HepG2 (cell line): ENCODE measurements around the gene CD58. TPM values are rescaled to one million over a fixed set of nuclear protein-coding genes. Genes with fewer than 3 reads are reported as not detected.

Experiments used
- CREM ChIP-seq, 2 experiments: sonication (generic) in 1 of 2; formaldehyde crosslinking in 1 of 2; IDR thresholded peaks; 2 replicates each; pipeline versions ENCODE4 v1.4.0 to v1.6.1; 2016 to 2020; ENCODE audit warnings: antibody characterized with exemption in 1 of 2, mild to moderate bottlenecking in 1 of 2, missing genetic modification reagents in 1 of 2
- ELF1 ChIP-seq: sonication (generic); formaldehyde crosslinking; IDR thresholded peaks from 2 replicates; pipeline ENCODE4 v1.4.0; 2020; ENCODE audit warnings: missing genetic modification reagents
- MBD4 ChIP-seq: IDR thresholded peaks from 2 replicates; pipeline ENCODE4 v1.6.1; 2012; ENCODE audit warnings: low read length, inconsistent platforms, borderline replicate concordance
- NFKB2 ChIP-seq: sonication (generic); formaldehyde crosslinking; IDR thresholded peaks from 2 replicates; pipeline ENCODE4 v1.4.0; 2020; ENCODE audit warnings: missing genetic modification reagents, borderline replicate concordance
- YY1 ChIP-seq: IDR thresholded peaks from 2 replicates; pipeline ENCODE4 v1.6.1; 2011; ENCODE audit warnings: low read length, low read depth, moderate library complexity, mild to moderate bottlenecking; ENCODE audit not compliant: insufficient read depth, insufficient replicate concordance
- ZBTB8A ChIP-seq: sonication (generic); formaldehyde crosslinking; IDR thresholded peaks from 2 replicates; pipeline ENCODE4 v1.4.0; 2020; ENCODE audit warnings: mild to moderate bottlenecking, low read depth, missing genetic modification reagents, borderline replicate concordance
- ZNF264 ChIP-seq: sonication (generic); formaldehyde crosslinking; IDR thresholded peaks from 2 replicates; pipeline ENCODE4 v1.4.0; 2020; ENCODE audit warnings: missing genetic modification reagents
- ZNF724P ChIP-seq: sonication (generic); formaldehyde crosslinking; IDR thresholded peaks from 2 replicates; pipeline ENCODE4 v1.8.0; 2022; ENCODE audit warnings: missing genetic modification reagents, borderline replicate concordance
- polyA plus RNA-seq, 8 experiments: library from polyadenylated mRNA; depleted of rRNA in 3 of 8; stranded (reverse) in 7 of 8; unstranded in 1 of 8; fragments of >200 nt; fragmentation: Illumina TruSeq in 4 of 8; extraction: Trizol in 4 of 8; gene quantifications; 2 replicates each; pipeline versions ENCODE4 v1.2.1 to v1.2.3, GENCODE V29; 2011 to 2016; ENCODE audit warnings: low read depth in 4 of 8, missing spikeins in 1 of 8, mixed read lengths in 1 of 8; ENCODE audit not compliant: insufficient read depth in 1 of 8
- total RNA-seq, 5 experiments: library from RNA; depleted of rRNA; stranded (reverse); fragments of >200 nt; fragmentation: Illumina TruSeq; extraction: Trizol; gene quantifications; 2 replicates each; pipeline ENCODE4 v1.2.3, GENCODE V29; 2016; ENCODE audit warnings: low read depth in 1 of 5
- TF ChIP-seq, protein P1 (sequence below): sonication (generic); formaldehyde crosslinking; conservative IDR thresholded peaks from 2 replicates; pipeline ENCODE4 v1.4.0; 2020; ENCODE audit warnings: mild to moderate bottlenecking, missing genetic modification reagents, moderate library complexity
- TF ChIP-seq, protein P2 (sequence below): sonication (generic); formaldehyde crosslinking; IDR thresholded peaks from 2 replicates; pipeline ENCODE4 v1.4.0; 2020; ENCODE audit warnings: missing genetic modification reagents
- TF ChIP-seq, protein P3 (sequence below): sonication (generic); formaldehyde crosslinking; IDR thresholded peaks from 2 replicates; pipeline ENCODE4 v1.8.0; 2022; ENCODE audit warnings: missing genetic modification reagents, mild to moderate bottlenecking, borderline replicate concordance
- TF ChIP-seq, protein P4 (sequence below), 2 experiments: sonication (generic) in 1 of 2; formaldehyde crosslinking in 1 of 2; IDR thresholded peaks; 2 replicates each; pipeline versions ENCODE4 v1.4.0 to v1.6.1; 2016 to 2020; ENCODE audit warnings: borderline replicate concordance in 1 of 2, low read depth in 1 of 2, mild to moderate bottlenecking in 1 of 2, missing genetic modification reagents in 1 of 2
- TF ChIP-seq, protein P5 (sequence below): sonication (generic); formaldehyde crosslinking; IDR thresholded peaks from 2 replicates; pipeline ENCODE4 v1.5.0; 2020; ENCODE audit warnings: missing genetic modification reagents
- TF ChIP-seq, protein P6 (sequence below): sonication (generic); formaldehyde crosslinking; conservative IDR thresholded peaks from 2 replicates; pipeline ENCODE4 v1.4.0; 2020; ENCODE audit warnings: missing genetic modification reagents

Gene CD58
- total and polyA plus RNA-seq, 2 of the 13 experiments (the other 11 are each of a cell fraction or from before 2014, with no cell fraction given), result 9.4 to 13.5 TPM

DNA sequence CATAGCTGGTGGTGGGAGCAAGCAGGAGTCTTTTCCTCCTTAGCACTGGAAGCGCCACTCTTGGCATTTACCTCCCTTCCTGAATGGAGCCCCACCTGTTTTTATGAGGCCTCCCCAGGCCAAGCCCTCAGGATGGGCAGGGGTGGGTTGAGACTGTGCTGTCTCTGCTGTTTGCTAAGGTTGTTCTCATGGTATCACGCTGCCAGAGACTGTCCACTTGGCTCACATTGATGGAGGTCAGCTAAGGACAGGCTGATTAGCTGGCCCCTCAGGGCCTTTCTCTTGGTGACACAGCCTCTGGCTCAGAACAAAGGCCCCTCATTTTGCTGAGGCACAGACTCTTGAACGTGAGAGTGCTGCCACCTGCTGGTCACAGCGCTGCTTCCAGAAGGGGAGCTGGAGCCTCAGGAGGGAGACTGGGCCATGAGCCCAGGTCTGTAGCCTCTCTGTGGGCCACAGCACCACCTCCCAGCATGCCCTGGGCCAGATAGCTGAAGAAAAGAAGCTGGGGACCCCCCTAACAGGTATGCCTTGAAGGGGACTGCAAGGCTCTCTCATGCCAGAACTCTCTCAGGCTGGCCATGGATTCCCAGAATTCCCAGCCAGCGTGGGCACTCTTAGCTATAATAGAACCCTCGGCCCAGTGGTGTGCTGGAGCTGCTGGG lies 85.6 kb downstream of the CD58 start (continued):
- TF ChIP-seq, protein P1, sequence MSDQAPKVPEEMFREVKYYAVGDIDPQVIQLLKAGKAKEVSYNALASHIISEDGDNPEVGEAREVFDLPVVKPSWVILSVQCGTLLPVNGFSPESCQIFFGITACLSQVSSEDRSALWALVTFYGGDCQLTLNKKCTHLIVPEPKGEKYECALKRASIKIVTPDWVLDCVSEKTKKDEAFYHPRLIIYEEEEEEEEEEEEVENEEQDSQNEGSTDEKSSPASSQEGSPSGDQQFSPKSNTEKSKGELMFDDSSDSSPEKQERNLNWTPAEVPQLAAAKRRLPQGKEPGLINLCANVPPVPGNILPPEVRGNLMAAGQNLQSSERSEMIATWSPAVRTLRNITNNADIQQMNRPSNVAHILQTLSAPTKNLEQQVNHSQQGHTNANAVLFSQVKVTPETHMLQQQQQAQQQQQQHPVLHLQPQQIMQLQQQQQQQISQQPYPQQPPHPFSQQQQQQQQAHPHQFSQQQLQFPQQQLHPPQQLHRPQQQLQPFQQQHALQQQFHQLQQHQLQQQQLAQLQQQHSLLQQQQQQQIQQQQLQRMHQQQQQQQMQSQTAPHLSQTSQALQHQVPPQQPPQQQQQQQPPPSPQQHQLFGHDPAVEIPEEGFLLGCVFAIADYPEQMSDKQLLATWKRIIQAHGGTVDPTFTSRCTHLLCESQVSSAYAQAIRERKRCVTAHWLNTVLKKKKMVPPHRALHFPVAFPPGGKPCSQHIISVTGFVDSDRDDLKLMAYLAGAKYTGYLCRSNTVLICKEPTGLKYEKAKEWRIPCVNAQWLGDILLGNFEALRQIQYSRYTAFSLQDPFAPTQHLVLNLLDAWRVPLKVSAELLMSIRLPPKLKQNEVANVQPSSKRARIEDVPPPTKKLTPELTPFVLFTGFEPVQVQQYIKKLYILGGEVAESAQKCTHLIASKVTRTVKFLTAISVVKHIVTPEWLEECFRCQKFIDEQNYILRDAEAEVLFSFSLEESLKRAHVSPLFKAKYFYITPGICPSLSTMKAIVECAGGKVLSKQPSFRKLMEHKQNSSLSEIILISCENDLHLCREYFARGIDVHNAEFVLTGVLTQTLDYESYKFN (CRISPR knock-in tag), result no peak; the same call in none of the 2 replicates
- TF ChIP-seq YY1 (peak; percentile 45), ELF1 (CRISPR knock-in tag) (peak; percentile 43; the same call in 1 of the 2 replicates), ZNF264 (CRISPR knock-in tag) (peak; percentile 61; the same call in 1 of the 2 replicates), CREM (IDR thresholded peaks at IDR 0.05) (peak; percentile 33; the same call in 1 of the 2 replicates), CREM (CRISPR knock-in tag; IDR thresholded peaks at IDR 0.05) (no peak), MBD4 (no peak), NFKB2 (CRISPR knock-in tag) (peak; percentile 45; the same call in 1 of the 2 replicates), ZNF724P (CRISPR knock-in tag) (no peak), ZBTB8A (no peak)
- TF ChIP-seq, protein P2, sequence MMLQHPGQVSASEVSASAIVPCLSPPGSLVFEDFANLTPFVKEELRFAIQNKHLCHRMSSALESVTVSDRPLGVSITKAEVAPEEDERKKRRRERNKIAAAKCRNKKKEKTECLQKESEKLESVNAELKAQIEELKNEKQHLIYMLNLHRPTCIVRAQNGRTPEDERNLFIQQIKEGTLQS, result no peak
- TF ChIP-seq, protein P3, sequence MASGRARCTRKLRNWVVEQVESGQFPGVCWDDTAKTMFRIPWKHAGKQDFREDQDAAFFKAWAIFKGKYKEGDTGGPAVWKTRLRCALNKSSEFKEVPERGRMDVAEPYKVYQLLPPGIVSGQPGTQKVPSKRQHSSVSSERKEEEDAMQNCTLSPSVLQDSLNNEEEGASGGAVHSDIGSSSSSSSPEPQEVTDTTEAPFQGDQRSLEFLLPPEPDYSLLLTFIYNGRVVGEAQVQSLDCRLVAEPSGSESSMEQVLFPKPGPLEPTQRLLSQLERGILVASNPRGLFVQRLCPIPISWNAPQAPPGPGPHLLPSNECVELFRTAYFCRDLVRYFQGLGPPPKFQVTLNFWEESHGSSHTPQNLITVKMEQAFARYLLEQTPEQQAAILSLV (CRISPR knock-in tag), result no peak
- TF ChIP-seq, protein P4, sequence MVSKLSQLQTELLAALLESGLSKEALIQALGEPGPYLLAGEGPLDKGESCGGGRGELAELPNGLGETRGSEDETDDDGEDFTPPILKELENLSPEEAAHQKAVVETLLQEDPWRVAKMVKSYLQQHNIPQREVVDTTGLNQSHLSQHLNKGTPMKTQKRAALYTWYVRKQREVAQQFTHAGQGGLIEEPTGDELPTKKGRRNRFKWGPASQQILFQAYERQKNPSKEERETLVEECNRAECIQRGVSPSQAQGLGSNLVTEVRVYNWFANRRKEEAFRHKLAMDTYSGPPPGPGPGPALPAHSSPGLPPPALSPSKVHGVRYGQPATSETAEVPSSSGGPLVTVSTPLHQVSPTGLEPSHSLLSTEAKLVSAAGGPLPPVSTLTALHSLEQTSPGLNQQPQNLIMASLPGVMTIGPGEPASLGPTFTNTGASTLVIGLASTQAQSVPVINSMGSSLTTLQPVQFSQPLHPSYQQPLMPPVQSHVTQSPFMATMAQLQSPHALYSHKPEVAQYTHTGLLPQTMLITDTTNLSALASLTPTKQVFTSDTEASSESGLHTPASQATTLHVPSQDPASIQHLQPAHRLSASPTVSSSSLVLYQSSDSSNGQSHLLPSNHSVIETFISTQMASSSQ (IDR thresholded peaks at IDR 0.05; ENCODE audit: low read depth), result peak; percentile 49; the same call in 1 of the 2 replicates
- TF ChIP-seq, protein P4 (CRISPR knock-in tag; IDR thresholded peaks at IDR 0.05; ENCODE audit: borderline replicate concordance), result peak; percentile 83; the same call in 1 of the 2 replicates
- TF ChIP-seq, protein P5, sequence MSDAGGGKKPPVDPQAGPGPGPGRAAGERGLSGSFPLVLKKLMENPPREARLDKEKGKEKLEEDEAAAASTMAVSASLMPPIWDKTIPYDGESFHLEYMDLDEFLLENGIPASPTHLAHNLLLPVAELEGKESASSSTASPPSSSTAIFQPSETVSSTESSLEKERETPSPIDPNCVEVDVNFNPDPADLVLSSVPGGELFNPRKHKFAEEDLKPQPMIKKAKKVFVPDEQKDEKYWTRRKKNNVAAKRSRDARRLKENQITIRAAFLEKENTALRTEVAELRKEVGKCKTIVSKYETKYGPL (CRISPR knock-in tag), result no peak
- TF ChIP-seq, protein P6, sequence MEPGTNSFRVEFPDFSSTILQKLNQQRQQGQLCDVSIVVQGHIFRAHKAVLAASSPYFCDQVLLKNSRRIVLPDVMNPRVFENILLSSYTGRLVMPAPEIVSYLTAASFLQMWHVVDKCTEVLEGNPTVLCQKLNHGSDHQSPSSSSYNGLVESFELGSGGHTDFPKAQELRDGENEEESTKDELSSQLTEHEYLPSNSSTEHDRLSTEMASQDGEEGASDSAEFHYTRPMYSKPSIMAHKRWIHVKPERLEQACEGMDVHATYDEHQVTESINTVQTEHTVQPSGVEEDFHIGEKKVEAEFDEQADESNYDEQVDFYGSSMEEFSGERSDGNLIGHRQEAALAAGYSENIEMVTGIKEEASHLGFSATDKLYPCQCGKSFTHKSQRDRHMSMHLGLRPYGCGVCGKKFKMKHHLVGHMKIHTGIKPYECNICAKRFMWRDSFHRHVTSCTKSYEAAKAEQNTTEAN, result no peak
